Chondrocyte (in vitro differentiated cells): ENCODE measurements around the gene MRTFA. TPM values are rescaled to one million over a fixed set of nuclear protein-coding genes. Genes with fewer than 3 reads are reported as not detected.
"Not testable (repeated sequence)": the region's sequence is repeated elsewhere in the genome, so short reads cannot be mapped to it uniquely, and the experiment has no call there.

ENCODE experiments used
- DNase-seq: peaks from one replicate; pipeline ENCODE4 v3.0.0; 2021; ENCODE audit warnings: mixed read lengths, low spot score
- H3K27ac Mint-ChIP-seq: one replicate; pipeline ENCODE4 v1.8.0; 2021; ENCODE audit warnings: mild to moderate bottlenecking, moderate library complexity, mixed read lengths; ENCODE audit not compliant: unreplicated experiment
- H3K27me3 Mint-ChIP-seq: 2 replicates; pipeline ENCODE4 v1.8.0; 2021; ENCODE audit warnings: low read depth, mixed read lengths
- H3K36me3 Mint-ChIP-seq: 2 replicates; pipeline ENCODE4 v1.8.0; 2021; ENCODE audit warnings: low read depth, mixed read lengths
- H3K4me1 Mint-ChIP-seq: 2 replicates; pipeline ENCODE4 v1.8.0; 2021; ENCODE audit warnings: low read depth, mild to moderate bottlenecking, mixed read lengths
- H3K4me3 Mint-ChIP-seq: one replicate; pipeline ENCODE4 v1.8.0; 2021; ENCODE audit warnings: mild to moderate bottlenecking, moderate library complexity, mixed read lengths; ENCODE audit not compliant: unreplicated experiment
- H3K9me3 Mint-ChIP-seq: 2 replicates; pipeline ENCODE4 v1.8.0; 2021; ENCODE audit warnings: low read depth, mixed read lengths
- total RNA-seq: library from RNA; stranded (reverse); gene quantifications from 3 replicates; pipeline ENCODE4 v1.2.1, GENCODE V29; 2021
- TF ChIP-seq, protein P1 (sequence below): fragments of 200-600 bp; sonication (generic); IDR thresholded peaks from 2 replicates; pipeline ENCODE4 v1.5.0; 2021; ENCODE audit warnings: antibody characterized with exemption, mild to moderate bottlenecking, moderate library complexity

The MRTFA gene
- total RNA-seq, 1 donor from 2014 or later: 69.8 TPM

- Mint-ChIP-seq H3K4me3 (no peak overlapping the region), H3K36me3 (no peaks in the 10 kb centered on the region), H3K4me1 (peaks cover 72% of the 10 kb centered on the region), H3K27ac (peak overlapping the region; percentile 91), H3K27me3 (no peaks in the 10 kb centered on the region), H3K9me3 (no peaks in the 10 kb centered on the region)
- TF ChIP-seq, protein P1, sequence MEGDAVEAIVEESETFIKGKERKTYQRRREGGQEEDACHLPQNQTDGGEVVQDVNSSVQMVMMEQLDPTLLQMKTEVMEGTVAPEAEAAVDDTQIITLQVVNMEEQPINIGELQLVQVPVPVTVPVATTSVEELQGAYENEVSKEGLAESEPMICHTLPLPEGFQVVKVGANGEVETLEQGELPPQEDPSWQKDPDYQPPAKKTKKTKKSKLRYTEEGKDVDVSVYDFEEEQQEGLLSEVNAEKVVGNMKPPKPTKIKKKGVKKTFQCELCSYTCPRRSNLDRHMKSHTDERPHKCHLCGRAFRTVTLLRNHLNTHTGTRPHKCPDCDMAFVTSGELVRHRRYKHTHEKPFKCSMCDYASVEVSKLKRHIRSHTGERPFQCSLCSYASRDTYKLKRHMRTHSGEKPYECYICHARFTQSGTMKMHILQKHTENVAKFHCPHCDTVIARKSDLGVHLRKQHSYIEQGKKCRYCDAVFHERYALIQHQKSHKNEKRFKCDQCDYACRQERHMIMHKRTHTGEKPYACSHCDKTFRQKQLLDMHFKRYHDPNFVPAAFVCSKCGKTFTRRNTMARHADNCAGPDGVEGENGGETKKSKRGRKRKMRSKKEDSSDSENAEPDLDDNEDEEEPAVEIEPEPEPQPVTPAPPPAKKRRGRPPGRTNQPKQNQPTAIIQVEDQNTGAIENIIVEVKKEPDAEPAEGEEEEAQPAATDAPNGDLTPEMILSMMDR: no peak
- no peak for DNase-seq
These were observed 33.4 kb downstream of the MRTFA start for GRCh38 chr22:40603088-40603605.

DNA sequence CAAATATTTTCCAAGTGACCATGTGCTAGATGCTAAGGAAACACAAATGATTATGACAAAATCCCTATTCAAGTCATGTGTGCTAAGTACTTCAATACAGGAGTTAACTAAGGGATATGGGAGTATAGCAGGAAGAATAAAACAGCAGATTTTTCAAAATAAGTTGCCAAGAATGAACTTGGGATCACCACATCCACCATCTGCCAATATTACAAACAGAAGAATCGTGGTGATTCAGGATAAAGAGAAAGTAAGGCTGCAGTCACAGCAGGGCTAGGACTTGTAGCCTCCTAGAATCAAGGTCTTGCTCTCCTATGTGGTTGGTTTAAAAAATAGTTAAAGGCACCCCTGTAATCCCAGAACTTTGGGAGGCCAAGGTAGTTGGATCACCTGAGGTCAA, 34.3 kb downstream of the MRTFA start:
- DNase-seq: no peak
- H3K27ac Mint-ChIP-seq: peak overlapping the region; percentile 91
- H3K27me3 Mint-ChIP-seq: no peaks in the 10 kb centered on the region
- H3K4me3 Mint-ChIP-seq: no peak overlapping the region
- TF ChIP-seq, protein P1: no peak
- H3K36me3 Mint-ChIP-seq: no peaks in the 10 kb centered on the region
- peaks cover 76% of the 10 kb centered on the region for H3K4me1 Mint-ChIP-seq
- no peaks in the 10 kb centered on the region for H3K9me3 Mint-ChIP-seq

- Mint-ChIP-seq H3K4me3 (no peak overlapping the region), H3K27me3 (no peaks in the 10 kb centered on the region), H3K9me3 (no peaks in the 10 kb centered on the region), H3K27ac (peak overlapping the region; percentile 74), H3K36me3 (no peaks in the 10 kb centered on the region), H3K4me1 (peaks cover 69% of the 10 kb centered on the region)
- TF ChIP-seq, protein P1: no peak
- DNase-seq: no peak
These were observed 36.8 kb downstream of the MRTFA start for GRCh38 chr22:40599731-40600130.

- H3K27me3 Mint-ChIP-seq, H3K27ac Mint-ChIP-seq, DNase-seq, H3K9me3 Mint-ChIP-seq, H3K4me3 Mint-ChIP-seq, H3K36me3 Mint-ChIP-seq: not testable (repeated sequence)
- H3K4me1 Mint-ChIP-seq: peaks cover 68% of the 10 kb centered on the region
These were observed 37.8 kb downstream of the MRTFA start for GRCh38 chr22:40598712-40599111.

DNA sequence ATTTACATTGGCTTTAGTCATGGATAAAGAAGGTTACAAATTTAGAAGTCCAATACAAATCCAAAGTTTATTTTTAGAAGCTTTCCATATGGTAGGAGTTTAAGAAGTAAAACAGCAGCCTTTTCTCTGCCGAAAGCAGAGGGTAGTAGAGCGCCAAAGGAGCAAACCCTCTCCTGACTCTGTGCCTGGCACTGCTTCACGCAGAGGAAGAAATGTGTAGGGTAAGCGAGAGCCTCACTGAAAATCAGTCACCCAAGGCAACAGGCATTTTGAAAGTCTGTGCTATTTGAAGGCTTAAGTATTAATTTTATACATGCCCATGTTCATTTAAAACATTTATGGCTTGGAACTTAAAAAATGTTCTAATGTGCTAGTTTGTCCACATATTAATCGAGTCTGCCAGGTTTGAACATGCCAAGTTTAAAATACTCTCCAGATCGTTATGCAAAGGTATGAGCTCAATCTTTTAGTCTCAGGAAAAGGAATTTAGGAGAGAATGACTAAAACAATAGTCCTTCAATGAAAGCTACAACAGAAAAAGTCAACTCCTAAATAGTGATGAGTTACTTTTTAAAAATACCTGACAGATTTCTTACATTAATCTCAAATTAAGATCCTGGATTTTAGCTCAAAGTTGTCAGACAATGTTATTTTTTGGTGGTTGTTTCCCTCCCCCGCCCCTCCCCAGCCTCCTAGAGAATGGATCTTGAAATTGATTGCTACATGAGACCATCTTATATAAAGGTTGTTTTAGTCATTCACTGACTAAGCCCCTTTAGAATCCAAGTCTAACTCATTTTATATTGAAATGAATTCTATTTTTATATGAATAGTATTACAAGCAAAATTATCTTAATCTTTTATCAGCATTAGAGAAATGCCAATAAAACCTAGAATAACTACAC, 38.7 kb downstream of the MRTFA start:
- no peaks in the 10 kb centered on the region for H3K36me3 Mint-ChIP-seq
- no peak for DNase-seq
- H3K27ac Mint-ChIP-seq: peak overlapping the region; percentile 92
- H3K4me1 Mint-ChIP-seq: peaks cover 69% of the 10 kb centered on the region
- no peaks in the 10 kb centered on the region for H3K9me3 Mint-ChIP-seq
- H3K4me3 Mint-ChIP-seq: peak overlapping the region; percentile 59
- H3K27me3 Mint-ChIP-seq: no peaks in the 10 kb centered on the region
- TF ChIP-seq, protein P1: peak; percentile 23
